MG63 (cell line): ENCODE data around the gene RIMS1. TPM values are rescaled to one million over a fixed set of nuclear protein-coding genes. Genes with fewer than 3 reads are reported as not detected.
"Not testable (repeated sequence)": the region's sequence is repeated elsewhere in the genome, so short reads cannot be mapped to it uniquely, and the experiment has no call there.

Experiments
- DNase-seq: peaks from one replicate; pipeline ENCODE4 v3.0.0-alpha.2; 2020
- H3K27me3 ChIP-seq: fragments of 250-450 bp; sonication (Bioruptor Pico); 2 replicates; pipeline ENCODE4 v1.5.1; 2020; ENCODE audit warnings: mild to moderate bottlenecking, moderate library complexity
- H3K36me3 ChIP-seq: fragments of 250-450 bp; sonication (Bioruptor Pico); 2 replicates; pipeline ENCODE4 v1.5.1; 2020; ENCODE audit warnings: mild to moderate bottlenecking, moderate library complexity
- H3K4me3 ChIP-seq: fragments of 250-450 bp; sonication (Bioruptor Pico); 2 replicates; pipeline ENCODE4 v1.5.1; 2020; ENCODE audit warnings: mild to moderate bottlenecking, moderate library complexity
- H3K9me3 ChIP-seq: fragments of 250-450 bp; sonication (Bioruptor Pico); 2 replicates; pipeline ENCODE4 v1.5.1; 2020; ENCODE audit warnings: mild to moderate bottlenecking, moderate library complexity
- total RNA-seq: library from RNA; depleted of rRNA; stranded (reverse); fragments of >200 nt; shearing (Covaris generic); gene quantifications from 2 replicates; pipeline ENCODE4 v1.2.3, GENCODE V29; 2014; ENCODE audit warnings: low replicate concordance

RIMS1 gene
- total RNA-seq, 1 experiment from 2014 or later = 9.6 TPM

GRCh38 chr6:72324591-72324990, 438.2 kb downstream of the RIMS1 start:
- Histone ChIP-seq H3K36me3 (no peaks in the 10 kb centered on the region), H3K9me3 (no peaks in the 10 kb centered on the region), H3K27me3 (no peaks in the 10 kb centered on the region), H3K4me3 (no peak overlapping the region)
- DNase-seq = no peak

GRCh38 chr6:72328775-72329174, 442.4 kb downstream of the RIMS1 start:
- Histone ChIP-seq H3K4me3 (no peak overlapping the region), H3K27me3 (no peaks in the 10 kb centered on the region), H3K36me3 (no peaks in the 10 kb centered on the region), H3K9me3 (no peaks in the 10 kb centered on the region)
- DNase-seq = no peak

GRCh38 chr6:72335203-72335602, 448.9 kb downstream of the RIMS1 start:
- DNase-seq, H3K36me3 ChIP-seq, H3K27me3 ChIP-seq, H3K9me3 ChIP-seq, H3K4me3 ChIP-seq: not testable (repeated sequence)

- no peaks in the 10 kb centered on the region for H3K36me3 ChIP-seq
- DNase-seq = no peak
- H3K9me3 ChIP-seq = no peaks in the 10 kb centered on the region
- no peak overlapping the region for H3K4me3 ChIP-seq
- H3K27me3 ChIP-seq = no peaks in the 10 kb centered on the region
Observed at GRCh38 chr6:72348926-72349325, 462.6 kb downstream of the RIMS1 start.

- Histone ChIP-seq H3K4me3 (no peak overlapping the region), H3K27me3 (no peaks in the 10 kb centered on the region), H3K36me3 (no peaks in the 10 kb centered on the region), H3K9me3 (no peaks in the 10 kb centered on the region)
- no peak for DNase-seq
Observed at GRCh38 chr6:72350296-72350881, 464.0 kb downstream of the RIMS1 start.

GRCh38 chr6:72363844-72364740, 477.7 kb downstream of the RIMS1 start:
- no peaks in the 10 kb centered on the region for H3K9me3 ChIP-seq
- no peaks in the 10 kb centered on the region for H3K27me3 ChIP-seq
- H3K36me3 ChIP-seq = no peaks in the 10 kb centered on the region
- DNase-seq = peak; percentile 91
- H3K4me3 ChIP-seq = no peak overlapping the region

- Histone ChIP-seq H3K4me3 (no peak overlapping the region), H3K27me3 (no peaks in the 10 kb centered on the region)
Observed at GRCh38 chr6:72365773-72366172, 479.4 kb downstream of the RIMS1 start.

GRCh38 chr6:72367439-72367838, 481.1 kb downstream of the RIMS1 start:
- H3K9me3 ChIP-seq = no peaks in the 10 kb centered on the region
- no peaks in the 10 kb centered on the region for H3K36me3 ChIP-seq
- no peaks in the 10 kb centered on the region for H3K27me3 ChIP-seq
- no peak for DNase-seq
- H3K4me3 ChIP-seq = no peak overlapping the region

More at GRCh38 chr6:72365773-72366172, 479.4 kb downstream of the RIMS1 start:
- Histone ChIP-seq H3K36me3 (no peaks in the 10 kb centered on the region), H3K9me3 (no peaks in the 10 kb centered on the region)
- no peak for DNase-seq

GRCh38 chr6:72371473-72371872, 485.1 kb downstream of the RIMS1 start:
- DNase-seq = no peak
- Histone ChIP-seq H3K36me3 (no peaks in the 10 kb centered on the region), H3K27me3 (no peaks in the 10 kb centered on the region), H3K4me3 (no peak overlapping the region), H3K9me3 (no peaks in the 10 kb centered on the region)

GRCh38 chr6:72374172-72374571, 487.8 kb downstream of the RIMS1 start:
- no peak for DNase-seq
- Histone ChIP-seq H3K27me3 (no peaks in the 10 kb centered on the region), H3K36me3 (no peaks in the 10 kb centered on the region), H3K9me3 (no peaks in the 10 kb centered on the region), H3K4me3 (no peak overlapping the region)

GRCh38 chr6:72374857-72375256, 488.5 kb downstream of the RIMS1 start:
- DNase-seq = no peak
- Histone ChIP-seq H3K27me3 (no peaks in the 10 kb centered on the region), H3K9me3 (no peaks in the 10 kb centered on the region), H3K36me3 (no peaks in the 10 kb centered on the region), H3K4me3 (no peak overlapping the region)

GRCh38 chr6:72376736-72377135, 490.4 kb downstream of the RIMS1 start:
- no peaks in the 10 kb centered on the region for H3K36me3 ChIP-seq
- no peaks in the 10 kb centered on the region for H3K27me3 ChIP-seq
- no peak overlapping the region for H3K4me3 ChIP-seq
- DNase-seq = no peak
- H3K9me3 ChIP-seq = no peaks in the 10 kb centered on the region

- no peaks in the 10 kb centered on the region for H3K27me3 ChIP-seq
- no peaks in the 10 kb centered on the region for H3K36me3 ChIP-seq
- no peaks in the 10 kb centered on the region for H3K9me3 ChIP-seq
- no peak overlapping the region for H3K4me3 ChIP-seq
- no peak for DNase-seq
Observed at GRCh38 chr6:72381076-72381475, 494.7 kb downstream of the RIMS1 start.

- Histone ChIP-seq H3K4me3 (no peak overlapping the region), H3K9me3 (no peaks in the 10 kb centered on the region), H3K27me3 (no peaks in the 10 kb centered on the region), H3K36me3 (no peaks in the 10 kb centered on the region)
- DNase-seq = no peak
Observed at GRCh38 chr6:72382602-72383529, 496.5 kb downstream of the RIMS1 start.

- no peaks in the 10 kb centered on the region for H3K36me3 ChIP-seq
- no peaks in the 10 kb centered on the region for H3K27me3 ChIP-seq
- no peaks in the 10 kb centered on the region for H3K9me3 ChIP-seq
- no peak for DNase-seq
- H3K4me3 ChIP-seq = no peak overlapping the region
Observed at GRCh38 chr6:72386324-72386723, 500.0 kb downstream of the RIMS1 start.

GRCh38 chr6:72389698-72390097, 503.3 kb downstream of the RIMS1 start:
- H3K4me3 ChIP-seq = no peak overlapping the region
- H3K27me3 ChIP-seq = no peaks in the 10 kb centered on the region
- DNase-seq = no peak
- no peaks in the 10 kb centered on the region for H3K9me3 ChIP-seq
- H3K36me3 ChIP-seq = no peaks in the 10 kb centered on the region

GRCh38 chr6:72390548-72390947, 504.2 kb downstream of the RIMS1 start:
- H3K27me3 ChIP-seq = no peaks in the 10 kb centered on the region
- H3K36me3 ChIP-seq = no peaks in the 10 kb centered on the region
- H3K9me3 ChIP-seq = no peaks in the 10 kb centered on the region
- no peak for DNase-seq
- H3K4me3 ChIP-seq = no peak overlapping the region
